ENCODE results near the gene UROS. TPM values are rescaled to one million over a fixed set of nuclear protein-coding genes. Genes with fewer than 3 reads are reported as not detected.

Gene UROS
- total RNA-seq, 1 experiment from 2014 or later: 48.7 TPM

DNA sequence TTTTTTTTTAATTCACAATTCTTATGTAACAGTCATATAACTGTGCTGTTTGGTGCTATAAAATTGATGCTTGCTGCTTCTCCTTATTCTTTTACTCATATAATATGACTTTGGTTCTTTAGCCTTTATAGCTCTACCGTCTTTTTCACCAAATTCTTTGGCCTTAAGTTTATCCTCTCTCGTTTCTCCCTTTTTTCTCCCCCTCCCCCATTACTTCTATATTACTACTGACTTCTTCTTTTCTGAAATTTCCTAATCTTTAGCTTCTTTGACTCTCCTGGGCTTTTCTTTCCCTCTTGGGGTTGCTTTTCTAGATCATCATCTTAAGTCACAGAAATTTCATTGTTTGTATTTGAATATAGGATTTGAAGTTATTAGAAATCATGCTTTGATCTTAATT is 4.1 kb upstream of the UROS start (continued):
- TF ChIP-seq, protein P1, sequence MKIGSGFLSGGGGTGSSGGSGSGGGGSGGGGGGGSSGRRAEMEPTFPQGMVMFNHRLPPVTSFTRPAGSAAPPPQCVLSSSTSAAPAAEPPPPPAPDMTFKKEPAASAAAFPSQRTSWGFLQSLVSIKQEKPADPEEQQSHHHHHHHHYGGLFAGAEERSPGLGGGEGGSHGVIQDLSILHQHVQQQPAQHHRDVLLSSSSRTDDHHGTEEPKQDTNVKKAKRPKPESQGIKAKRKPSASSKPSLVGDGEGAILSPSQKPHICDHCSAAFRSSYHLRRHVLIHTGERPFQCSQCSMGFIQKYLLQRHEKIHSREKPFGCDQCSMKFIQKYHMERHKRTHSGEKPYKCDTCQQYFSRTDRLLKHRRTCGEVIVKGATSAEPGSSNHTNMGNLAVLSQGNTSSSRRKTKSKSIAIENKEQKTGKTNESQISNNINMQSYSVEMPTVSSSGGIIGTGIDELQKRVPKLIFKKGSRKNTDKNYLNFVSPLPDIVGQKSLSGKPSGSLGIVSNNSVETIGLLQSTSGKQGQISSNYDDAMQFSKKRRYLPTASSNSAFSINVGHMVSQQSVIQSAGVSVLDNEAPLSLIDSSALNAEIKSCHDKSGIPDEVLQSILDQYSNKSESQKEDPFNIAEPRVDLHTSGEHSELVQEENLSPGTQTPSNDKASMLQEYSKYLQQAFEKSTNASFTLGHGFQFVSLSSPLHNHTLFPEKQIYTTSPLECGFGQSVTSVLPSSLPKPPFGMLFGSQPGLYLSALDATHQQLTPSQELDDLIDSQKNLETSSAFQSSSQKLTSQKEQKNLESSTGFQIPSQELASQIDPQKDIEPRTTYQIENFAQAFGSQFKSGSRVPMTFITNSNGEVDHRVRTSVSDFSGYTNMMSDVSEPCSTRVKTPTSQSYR (CRISPR knock-in tag; IDR thresholded peaks at IDR 0.05): no peak

DNA sequence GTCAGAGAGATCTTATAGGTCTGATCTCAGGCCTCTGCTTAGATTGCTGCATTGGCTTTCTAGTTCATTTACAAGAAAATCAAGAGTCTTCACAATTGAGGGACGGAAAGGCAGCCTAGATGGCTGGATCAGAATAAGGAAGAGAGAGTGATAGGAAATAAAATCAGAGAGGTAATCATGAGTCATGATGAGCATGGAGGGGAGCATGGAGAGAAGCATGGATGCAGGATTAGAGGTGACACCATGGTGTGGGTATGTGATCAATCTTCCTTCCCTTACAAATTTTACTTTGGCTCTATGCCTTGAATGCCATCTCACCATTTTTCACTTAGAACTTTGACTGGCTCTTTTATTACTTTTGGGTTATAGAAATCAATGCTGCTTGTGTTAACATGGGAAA is 1.7 kb upstream of the UROS start:
- Mint-ChIP-seq H3K27ac (no peak overlapping the region), H3K9me3 (no peaks in the 10 kb centered on the region), H3K4me1 (peaks cover 4% of the 10 kb centered on the region), H3K36me3 (peaks cover 41% of the 10 kb centered on the region), H3K27me3 (ENCODE audit: low read depth) (no peaks in the 10 kb centered on the region), H3K4me3 (no peak overlapping the region)
- no peak for ATAC-seq
- no peak for TF ChIP-seq ZNF671 (CRISPR knock-in tag; IDR thresholded peaks at IDR 0.05)
- no peak for TF ChIP-seq CBFB (CRISPR knock-in tag; IDR thresholded peaks at IDR 0.05; ENCODE audit: low read depth)
- TF ChIP-seq NR3C1 (CRISPR knock-in tag; conservative IDR thresholded peaks at IDR 0.05; ENCODE audit: low read depth): no peak
- TF ChIP-seq GRHL2 (CRISPR knock-in tag; IDR thresholded peaks at IDR 0.05; ENCODE audit: insufficient replicate concordance, severe bottlenecking): no peak
- ChIA-PET POLR2A (no interaction called here), CTCF (no interaction called here)
- DNase-seq (ENCODE audit: low spot score): no peak

GRCh38 chr10:125823663-125824251 is 699 bp upstream of the UROS start:
- Mint-ChIP-seq H3K36me3 (peaks cover 31% of the 10 kb centered on the region), H3K9me3 (no peaks in the 10 kb centered on the region), H3K27me3 (ENCODE audit: low read depth) (no peaks in the 10 kb centered on the region), H3K4me1 (peaks cover 4% of the 10 kb centered on the region), H3K27ac (no peak overlapping the region), H3K4me3 (no peak overlapping the region)
- TF ChIP-seq ZNF317 (CRISPR knock-in tag; IDR thresholded peaks at IDR 0.05; ENCODE audit: borderline replicate concordance, low read depth) (no peak), OVOL2 (CRISPR knock-in tag; IDR thresholded peaks at IDR 0.05; ENCODE audit: borderline replicate concordance) (no peak), ETV6 (CRISPR knock-in tag; IDR thresholded peaks at IDR 0.05) (no peak)
- POLR2A ChIA-PET: interaction anchor here (0.6 to 1.1 kb wide), 2 partner anchors 11 to 828 kb away, joined by 3 to 5 read pairs; no protein-coding TSS in a partner anchor
- no peak for DNase-seq (ENCODE audit: low spot score)
- no peak; the same call in 1 of the 2 replicates for ATAC-seq
- CTCF ChIA-PET: no interaction called here

- H3K27ac Mint-ChIP-seq: no peak overlapping the region
- no peak overlapping the region for H3K4me3 Mint-ChIP-seq
- peaks cover under 1% of the 10 kb centered on the region; the same call in 1 of the 2 replicates for H3K36me3 Mint-ChIP-seq
- DNase-seq (ENCODE audit: low spot score): no peak
- ChIA-PET POLR2A (interaction anchor here (0.6 kb wide), 1 partner anchor 37 kb away, joined by 4 read pairs; no protein-coding TSS in a partner anchor), CTCF (no interaction called here)
- ATAC-seq: no peak
- H3K27me3 Mint-ChIP-seq (ENCODE audit: low read depth): no peaks in the 10 kb centered on the region
- no peaks in the 10 kb centered on the region for H3K9me3 Mint-ChIP-seq
- H3K4me1 Mint-ChIP-seq: peaks cover 4% of the 10 kb centered on the region
- no peak for TF ChIP-seq NR2C2 (CRISPR knock-in tag; IDR thresholded peaks at IDR 0.05)
- TF ChIP-seq, protein P2, sequence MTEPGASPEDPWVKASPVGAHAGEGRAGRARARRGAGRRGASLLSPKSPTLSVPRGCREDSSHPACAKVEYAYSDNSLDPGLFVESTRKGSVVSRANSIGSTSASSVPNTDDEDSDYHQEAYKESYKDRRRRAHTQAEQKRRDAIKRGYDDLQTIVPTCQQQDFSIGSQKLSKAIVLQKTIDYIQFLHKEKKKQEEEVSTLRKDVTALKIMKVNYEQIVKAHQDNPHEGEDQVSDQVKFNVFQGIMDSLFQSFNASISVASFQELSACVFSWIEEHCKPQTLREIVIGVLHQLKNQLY (CRISPR knock-in tag; IDR thresholded peaks at IDR 0.05): no peak
- no peak for TF ChIP-seq E2F5 (CRISPR knock-in tag; IDR thresholded peaks at IDR 0.05)
- TF ChIP-seq CREM (CRISPR knock-in tag; IDR thresholded peaks at IDR 0.05): no peak
- TF ChIP-seq ZNF396 (CRISPR knock-in tag; IDR thresholded peaks at IDR 0.05; ENCODE audit: borderline replicate concordance): no peak
- no peak for TF ChIP-seq USF1 (CRISPR knock-in tag; IDR thresholded peaks at IDR 0.05)
- no peak for TF ChIP-seq PRRX2 (CRISPR knock-in tag; IDR thresholded peaks at IDR 0.05)
- TF ChIP-seq USF2 (CRISPR knock-in tag; IDR thresholded peaks at IDR 0.05): no peak
- TF ChIP-seq, protein P3, sequence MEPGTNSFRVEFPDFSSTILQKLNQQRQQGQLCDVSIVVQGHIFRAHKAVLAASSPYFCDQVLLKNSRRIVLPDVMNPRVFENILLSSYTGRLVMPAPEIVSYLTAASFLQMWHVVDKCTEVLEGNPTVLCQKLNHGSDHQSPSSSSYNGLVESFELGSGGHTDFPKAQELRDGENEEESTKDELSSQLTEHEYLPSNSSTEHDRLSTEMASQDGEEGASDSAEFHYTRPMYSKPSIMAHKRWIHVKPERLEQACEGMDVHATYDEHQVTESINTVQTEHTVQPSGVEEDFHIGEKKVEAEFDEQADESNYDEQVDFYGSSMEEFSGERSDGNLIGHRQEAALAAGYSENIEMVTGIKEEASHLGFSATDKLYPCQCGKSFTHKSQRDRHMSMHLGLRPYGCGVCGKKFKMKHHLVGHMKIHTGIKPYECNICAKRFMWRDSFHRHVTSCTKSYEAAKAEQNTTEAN (CRISPR knock-in tag; IDR thresholded peaks at IDR 0.05): no peak
- no peak for TF ChIP-seq ZNF121 (CRISPR knock-in tag; IDR thresholded peaks at IDR 0.05)
- TF ChIP-seq HMGXB4 (CRISPR knock-in tag; IDR thresholded peaks at IDR 0.05): no peak
- no peak for TF ChIP-seq ZNF317 (CRISPR knock-in tag; IDR thresholded peaks at IDR 0.05; ENCODE audit: borderline replicate concordance, low read depth)
- no peak for TF ChIP-seq GTF2I (CRISPR knock-in tag; conservative IDR thresholded peaks at IDR 0.05)
- no peak for TF ChIP-seq ATF1 (CRISPR knock-in tag; IDR thresholded peaks at IDR 0.05)
Observed at GRCh38 chr10:125820701-125821100, 2.4 kb downstream of the UROS start.

Data from WTC11 (cell line).